AG04449 (cell line): ENCODE results near the gene GATA3.

Experiments used
- CTCF ChIA-PET: fragments of 350-600 bp; formaldehyde crosslinking; extraction: SDS; loops from one replicate; lab custom pipeline; 2021; ENCODE audit warnings: antibody characterized with exemption; lab: Yijun Ruan, JAX
- POLR2A ChIA-PET: fragments of 400-600, 350-600 bp; formaldehyde crosslinking; extraction: SDS; loops from one replicate; lab custom pipeline; 2020; ENCODE audit warnings: antibody characterized with exemption, inconsistent platforms; lab: Yijun Ruan, JAX
- DNase-seq: peaks from one replicate; pipeline ENCODE4 v3.0.0-alpha.2; 2010; ENCODE audit warnings: low read depth, low spot score
- H3K4me3 ChIP-seq: 2 replicates; pipeline ENCODE4 v1.5.1; 2011; ENCODE audit warnings: low read depth, mild to moderate bottlenecking, control low read depth, low read length
- TF ChIP-seq, protein P1 (sequence below): IDR thresholded peaks from one replicate; pipeline ENCODE4 v1.5.1; 2011; ENCODE audit warnings: mild to moderate bottlenecking, moderate library complexity, low read length, control low read depth, inconsistent platforms; ENCODE audit not compliant: insufficient read depth; ENCODE audit errors: missing control alignments

Gene GATA3

DNA sequence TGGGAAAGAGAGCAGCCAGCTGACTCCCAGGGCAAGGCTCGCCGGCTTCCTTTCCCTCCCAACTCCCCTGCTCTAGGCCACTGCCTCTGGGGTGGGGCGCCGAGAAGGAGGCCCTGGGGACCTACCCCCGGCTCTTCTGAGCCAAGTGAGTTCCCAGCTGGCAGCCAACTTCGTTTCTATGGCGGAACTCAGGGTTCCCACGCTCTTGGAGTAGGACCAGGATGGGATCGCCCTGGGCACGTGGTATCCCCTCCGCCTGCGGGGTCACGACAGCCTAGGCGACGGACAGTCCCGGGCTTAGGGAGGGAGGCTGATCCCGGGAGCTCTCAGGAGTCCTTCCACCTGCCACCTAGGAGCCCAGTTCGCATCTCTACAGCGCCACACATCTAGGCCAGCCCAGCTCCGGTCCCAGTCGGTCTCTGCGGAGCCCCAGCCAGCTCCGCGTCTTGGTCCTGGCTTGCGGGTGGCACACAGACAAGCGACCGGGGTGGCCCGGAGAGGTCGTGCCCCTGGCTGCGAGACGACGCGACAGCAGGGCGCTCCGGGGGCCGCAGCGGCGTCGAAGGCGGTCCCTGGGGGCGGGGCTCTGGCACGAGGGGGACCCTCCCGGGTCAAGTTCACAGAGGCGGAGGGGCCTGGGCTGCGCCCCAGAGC is 20.5 kb upstream of the GATA3 start:
- CTCF ChIA-PET: no interaction called here
- TF ChIP-seq, protein P1, sequence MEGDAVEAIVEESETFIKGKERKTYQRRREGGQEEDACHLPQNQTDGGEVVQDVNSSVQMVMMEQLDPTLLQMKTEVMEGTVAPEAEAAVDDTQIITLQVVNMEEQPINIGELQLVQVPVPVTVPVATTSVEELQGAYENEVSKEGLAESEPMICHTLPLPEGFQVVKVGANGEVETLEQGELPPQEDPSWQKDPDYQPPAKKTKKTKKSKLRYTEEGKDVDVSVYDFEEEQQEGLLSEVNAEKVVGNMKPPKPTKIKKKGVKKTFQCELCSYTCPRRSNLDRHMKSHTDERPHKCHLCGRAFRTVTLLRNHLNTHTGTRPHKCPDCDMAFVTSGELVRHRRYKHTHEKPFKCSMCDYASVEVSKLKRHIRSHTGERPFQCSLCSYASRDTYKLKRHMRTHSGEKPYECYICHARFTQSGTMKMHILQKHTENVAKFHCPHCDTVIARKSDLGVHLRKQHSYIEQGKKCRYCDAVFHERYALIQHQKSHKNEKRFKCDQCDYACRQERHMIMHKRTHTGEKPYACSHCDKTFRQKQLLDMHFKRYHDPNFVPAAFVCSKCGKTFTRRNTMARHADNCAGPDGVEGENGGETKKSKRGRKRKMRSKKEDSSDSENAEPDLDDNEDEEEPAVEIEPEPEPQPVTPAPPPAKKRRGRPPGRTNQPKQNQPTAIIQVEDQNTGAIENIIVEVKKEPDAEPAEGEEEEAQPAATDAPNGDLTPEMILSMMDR: no peak
- POLR2A ChIA-PET: no interaction called here
- no peak overlapping the region for H3K4me3 ChIP-seq
- no peak for DNase-seq

DNA sequence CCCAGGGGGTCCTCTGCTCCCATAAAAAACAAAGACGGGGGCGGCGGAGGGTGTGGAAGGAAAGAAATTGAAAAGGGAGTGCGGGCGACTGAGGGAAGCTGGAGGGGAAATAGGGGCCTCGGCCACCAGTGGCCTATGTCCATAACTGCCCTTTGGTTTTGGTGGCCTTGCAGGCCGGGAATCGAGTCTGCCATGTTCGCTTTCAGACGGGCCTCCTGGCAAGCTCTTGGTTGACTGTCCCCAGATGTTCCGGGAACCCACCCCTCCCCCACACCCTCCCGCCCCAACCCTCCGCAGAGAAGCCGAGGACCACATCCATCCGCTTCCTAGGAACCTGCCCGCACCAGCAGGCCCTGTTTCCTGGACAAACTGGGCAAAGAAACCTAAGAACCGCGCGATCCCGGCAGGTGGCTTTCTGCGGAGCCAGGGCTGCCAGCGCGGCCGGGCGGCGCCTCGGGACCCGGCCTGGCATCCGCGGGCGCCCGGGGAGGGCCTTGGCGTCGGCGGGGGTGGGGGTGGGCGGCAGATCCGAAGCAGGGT is 20.0 kb upstream of the GATA3 start:
- ChIA-PET CTCF (no interaction called here), POLR2A (no interaction called here)
- TF ChIP-seq, protein P1: no peak
- no peak for DNase-seq
- no peak overlapping the region for H3K4me3 ChIP-seq

DNA sequence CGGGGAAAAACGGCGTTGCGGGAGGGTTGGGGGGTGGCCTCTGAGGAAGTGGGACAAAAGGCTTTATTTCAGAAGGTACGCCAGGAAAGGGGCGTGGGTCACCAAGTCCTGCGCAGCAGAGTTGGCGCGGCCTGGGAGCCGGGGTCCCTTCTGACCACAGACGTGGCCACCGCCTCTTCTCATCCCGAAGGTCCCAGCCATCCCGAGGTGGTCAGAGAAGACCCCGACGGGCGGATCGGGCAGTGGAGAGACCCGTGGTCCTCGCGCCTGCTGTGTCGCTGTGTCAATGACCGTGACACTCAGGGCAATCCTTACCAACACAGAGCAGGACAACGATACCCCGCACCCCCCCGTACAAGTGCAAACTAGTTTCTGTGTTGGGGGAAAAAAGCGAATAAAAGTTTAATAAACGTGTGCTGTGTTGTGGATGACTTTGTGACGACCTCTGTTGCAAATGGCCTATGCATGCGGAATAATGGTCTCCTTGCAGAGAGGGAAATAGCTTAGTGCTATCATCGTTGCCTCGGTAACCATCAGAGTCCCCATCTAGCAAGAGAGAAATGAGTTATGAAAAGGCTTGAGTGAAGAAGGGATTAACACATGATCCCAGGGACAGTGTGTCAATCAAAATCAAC is 19.4 kb upstream of the GATA3 start:
- no peak for DNase-seq
- ChIA-PET POLR2A (no interaction called here), CTCF (no interaction called here)
- H3K4me3 ChIP-seq: no peak overlapping the region
- TF ChIP-seq, protein P1: no peak

DNA sequence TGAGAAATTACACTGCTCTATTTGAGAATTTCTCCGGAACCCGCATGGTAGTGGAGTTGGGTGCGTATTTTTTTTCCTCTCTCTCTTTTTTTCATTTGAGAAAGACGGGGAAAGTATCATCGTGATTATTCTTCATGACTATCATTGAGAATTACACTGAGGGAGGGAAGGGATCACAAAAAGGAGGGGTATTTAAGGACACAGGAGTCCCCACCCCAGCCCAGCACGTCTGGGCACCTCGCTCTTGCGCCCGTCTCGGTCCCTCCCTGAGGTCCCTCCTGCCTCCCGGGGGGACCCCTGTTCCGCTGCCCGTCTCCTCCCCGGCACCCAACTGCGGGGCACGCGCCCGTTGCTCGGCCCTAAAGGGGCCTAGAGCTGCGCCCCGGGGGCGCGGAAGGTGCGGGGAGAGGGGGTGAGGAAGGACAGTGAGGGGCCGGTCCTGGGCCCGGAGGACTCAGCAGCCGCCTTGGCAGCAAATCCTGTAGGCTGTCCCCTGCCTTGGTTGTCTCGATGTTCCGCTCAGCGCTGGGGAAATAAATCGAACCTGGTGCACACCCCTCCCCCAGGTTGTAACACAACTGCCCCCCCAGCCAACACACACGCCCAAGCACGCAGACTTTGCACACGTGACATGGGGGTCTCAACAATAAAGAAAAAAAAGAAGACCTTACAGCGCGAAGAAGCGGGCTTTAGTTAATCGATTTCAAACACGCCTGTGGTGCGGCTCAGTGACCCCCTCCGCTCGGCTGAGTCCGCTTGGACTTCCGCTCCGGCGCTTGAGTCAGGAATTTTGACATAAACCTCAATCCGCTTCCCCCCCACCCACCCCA is 18.6 kb upstream of the GATA3 start:
- no peak for DNase-seq
- TF ChIP-seq, protein P1: no peak
- POLR2A ChIA-PET: no interaction called here
- H3K4me3 ChIP-seq: no peak overlapping the region
- CTCF ChIA-PET: no interaction called here

DNA sequence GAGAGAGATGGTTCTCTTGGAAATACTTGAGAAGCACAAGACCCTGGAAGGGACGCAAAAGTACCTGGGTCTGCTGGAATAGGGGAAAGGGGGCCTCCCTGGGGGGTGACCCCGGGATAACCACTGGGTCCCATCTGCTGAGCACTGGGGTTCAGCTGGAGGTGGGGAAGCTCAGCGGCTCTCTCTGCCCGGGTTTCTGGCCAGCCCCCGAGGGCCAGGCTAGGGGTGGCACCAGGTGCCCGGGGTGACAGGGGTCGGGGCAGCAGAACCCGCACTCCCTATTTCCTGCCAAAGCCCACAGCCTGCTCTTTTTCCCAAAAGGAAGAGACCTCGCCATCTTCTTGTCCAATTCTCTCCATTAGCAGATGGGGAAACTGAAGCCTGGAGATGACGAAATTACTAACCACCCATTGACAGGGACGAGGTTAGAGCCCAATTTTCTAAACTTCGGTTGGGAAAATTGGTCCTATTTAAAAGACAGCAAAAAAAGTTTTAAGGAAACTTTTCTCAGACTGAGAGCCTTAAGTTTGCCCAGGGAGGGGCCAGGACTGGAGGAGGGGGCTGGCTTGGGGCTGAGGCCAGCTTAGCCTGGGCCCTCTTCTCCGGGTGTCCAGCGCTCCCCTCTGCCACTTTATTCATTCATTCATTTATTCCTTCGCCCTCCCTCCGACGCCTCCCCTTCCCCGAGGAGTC is 17.8 kb upstream of the GATA3 start:
- TF ChIP-seq, protein P1: no peak
- no peak overlapping the region for H3K4me3 ChIP-seq
- ChIA-PET POLR2A (no interaction called here), CTCF (interaction anchor here (1.2 kb wide), 1 partner anchor 9 kb away, joined by 3 read pairs; no protein-coding TSS in a partner anchor)
- DNase-seq: no peak
